Ovary (tissue), 3 donors: ENCODE results near the gene PSMD5.

ENCODE experiments used
- CTCF ChIP-seq, 3 donors: fragments of 450-650 bp in 2 of 3; fragments of 200-600 bp in 1 of 3; IDR thresholded peaks; one replicate each; pipeline versions ENCODE4 v1.5.1 to v1.8.0; 2016 to 2022; ENCODE audit warnings: antibody characterized with exemption in 3 of 3, mild to moderate bottlenecking in 1 of 3
- EP300 ChIP-seq: sonication (generic); formaldehyde crosslinking; IDR thresholded peaks from one replicate; pipeline ENCODE4 v1.6.1; 2017; ENCODE audit warnings: antibody characterized with exemption
- POLR2A ChIP-seq: fragments of 450-650 bp; IDR thresholded peaks from one replicate; pipeline ENCODE4 v1.6.1; 2017; ENCODE audit warnings: antibody characterized with exemption, mild to moderate bottlenecking, moderate library complexity
- donor health status: DM: no; HTN: no; CAD: no.

- TF ChIP-seq CTCF (IDR thresholded peaks at IDR 0.05) (no peak), EP300 (no peak), POLR2A (no peak)
Measured at GRCh38 chr9:120874226-120875194, 31.8 kb upstream of the PSMD5 start.
